Fibroblast of mammary gland (primary cell): Measurements from ENCODE around the gene DARS2.

Experiments used
- DNase-seq: peaks from one replicate; pipeline ENCODE4 v3.0.0-alpha.2; 2010; ENCODE audit warnings: low read depth
- H3K4me3 ChIP-seq: 2 replicates; pipeline ENCODE4 v1.5.1; 2011; ENCODE audit warnings: low read depth, mild to moderate bottlenecking, low read length, moderate library complexity; ENCODE audit not compliant: control insufficient read depth
- CTCF ChIP-seq: conservative IDR thresholded peaks from 2 replicates; pipeline ENCODE4 v1.5.1; 2011; ENCODE audit warnings: low read depth, low read length, inconsistent platforms; ENCODE audit not compliant: control insufficient read depth, insufficient read depth

DARS2 gene

DNA sequence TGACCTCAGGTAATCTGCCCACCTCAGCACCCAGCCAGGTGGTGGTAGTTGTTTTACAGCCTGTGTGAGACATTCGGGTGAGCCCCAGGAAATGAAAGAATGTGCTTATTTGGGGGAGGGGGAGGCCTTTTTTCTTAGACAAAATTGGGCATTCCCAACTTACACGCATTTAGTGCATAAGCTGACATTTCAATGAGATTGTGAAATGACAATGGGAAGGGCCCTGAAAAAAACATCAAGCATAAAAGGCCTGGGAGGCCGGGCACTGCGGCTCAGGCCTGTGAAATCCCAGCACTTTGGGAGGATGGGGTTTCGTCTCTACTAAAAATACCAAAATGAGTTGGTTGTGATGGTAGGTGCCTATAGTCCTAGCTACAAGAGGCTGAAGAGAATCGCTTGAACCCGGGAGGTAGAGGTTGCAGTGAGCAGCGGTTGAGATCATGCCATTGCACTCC, 38.3 kb downstream of the DARS2 start:
- H3K4me3 ChIP-seq = no peak overlapping the region
- no peak for TF ChIP-seq CTCF
- peak; percentile 33 for DNase-seq

- DNase-seq = no peak
- H3K4me3 ChIP-seq = no peak overlapping the region
- TF ChIP-seq CTCF = no peak
These were observed 39.0 kb downstream of the DARS2 start for GRCh38 chr1:173863224-173864161.

GRCh38 chr1:173864179-173864867, 39.9 kb downstream of the DARS2 start:
- DNase-seq = peak; percentile 50
- H3K4me3 ChIP-seq = peak overlapping the region; percentile 98
- TF ChIP-seq CTCF = no peak

- no peak for DNase-seq
- no peak for TF ChIP-seq CTCF
- H3K4me3 ChIP-seq = peak overlapping the region; percentile 98
These were observed 41.1 kb downstream of the DARS2 start for GRCh38 chr1:173865468-173866164.

DNA sequence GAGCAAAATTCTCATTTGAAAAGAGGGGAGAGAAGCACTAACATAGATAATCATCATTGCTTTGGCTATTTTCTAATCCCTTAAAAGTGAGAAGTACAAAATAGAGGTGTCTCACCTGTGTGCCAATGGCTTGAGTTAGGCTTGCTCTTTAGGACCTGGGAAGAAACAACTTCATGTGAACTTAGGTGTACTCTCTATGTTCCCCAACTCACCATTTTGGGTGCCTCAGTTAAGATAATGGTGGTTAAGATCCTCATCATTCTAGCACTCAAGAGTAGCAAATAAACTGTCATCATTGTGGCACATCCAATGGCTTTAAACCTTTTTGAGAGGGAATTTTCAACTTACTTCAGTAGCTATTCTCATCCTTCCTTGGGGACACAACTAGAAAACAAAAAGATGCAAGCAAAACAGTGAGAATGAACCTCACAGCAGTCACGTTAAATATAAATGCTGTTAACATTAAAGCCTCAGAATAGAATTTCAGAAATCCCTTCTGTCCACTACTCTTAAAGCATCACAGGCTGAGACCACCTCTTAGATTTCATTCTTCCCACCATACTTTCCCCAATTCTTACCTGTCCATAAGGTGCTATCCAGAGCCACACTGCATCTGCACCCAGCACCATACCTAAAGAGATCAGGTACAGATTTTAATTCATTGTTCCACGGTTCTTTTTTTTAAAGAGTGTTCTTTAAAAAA, 42.1 kb downstream of the DARS2 start:
- no peak for TF ChIP-seq CTCF
- peak overlapping the region; percentile 98 for H3K4me3 ChIP-seq
- no peak for DNase-seq
